ENCODE measurements around the gene NR1I2.

DNA sequence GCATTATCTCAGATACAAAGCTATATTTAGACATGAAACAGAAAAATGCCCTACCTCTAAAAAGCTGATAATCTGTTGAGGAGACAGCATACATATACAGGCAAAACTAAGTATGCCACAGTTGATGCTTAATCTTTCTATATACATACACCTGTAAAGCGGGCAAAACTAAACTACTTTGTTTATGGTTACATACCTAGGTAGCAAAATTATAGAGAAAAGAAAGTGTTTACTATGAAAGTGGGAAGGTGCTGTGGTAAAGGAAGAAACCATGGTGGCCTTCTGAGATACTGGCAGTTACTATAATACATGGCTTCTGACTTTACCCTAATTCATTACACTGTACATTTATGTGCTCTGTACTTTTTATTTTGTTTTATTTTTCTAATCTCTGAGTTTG lies 36.0 kb upstream of the NR1I2 start:
- no peak for TF ChIP-seq RAD21 (IDR thresholded peaks at IDR 0.05; ENCODE audit: low read depth)
- TF ChIP-seq, protein P1, sequence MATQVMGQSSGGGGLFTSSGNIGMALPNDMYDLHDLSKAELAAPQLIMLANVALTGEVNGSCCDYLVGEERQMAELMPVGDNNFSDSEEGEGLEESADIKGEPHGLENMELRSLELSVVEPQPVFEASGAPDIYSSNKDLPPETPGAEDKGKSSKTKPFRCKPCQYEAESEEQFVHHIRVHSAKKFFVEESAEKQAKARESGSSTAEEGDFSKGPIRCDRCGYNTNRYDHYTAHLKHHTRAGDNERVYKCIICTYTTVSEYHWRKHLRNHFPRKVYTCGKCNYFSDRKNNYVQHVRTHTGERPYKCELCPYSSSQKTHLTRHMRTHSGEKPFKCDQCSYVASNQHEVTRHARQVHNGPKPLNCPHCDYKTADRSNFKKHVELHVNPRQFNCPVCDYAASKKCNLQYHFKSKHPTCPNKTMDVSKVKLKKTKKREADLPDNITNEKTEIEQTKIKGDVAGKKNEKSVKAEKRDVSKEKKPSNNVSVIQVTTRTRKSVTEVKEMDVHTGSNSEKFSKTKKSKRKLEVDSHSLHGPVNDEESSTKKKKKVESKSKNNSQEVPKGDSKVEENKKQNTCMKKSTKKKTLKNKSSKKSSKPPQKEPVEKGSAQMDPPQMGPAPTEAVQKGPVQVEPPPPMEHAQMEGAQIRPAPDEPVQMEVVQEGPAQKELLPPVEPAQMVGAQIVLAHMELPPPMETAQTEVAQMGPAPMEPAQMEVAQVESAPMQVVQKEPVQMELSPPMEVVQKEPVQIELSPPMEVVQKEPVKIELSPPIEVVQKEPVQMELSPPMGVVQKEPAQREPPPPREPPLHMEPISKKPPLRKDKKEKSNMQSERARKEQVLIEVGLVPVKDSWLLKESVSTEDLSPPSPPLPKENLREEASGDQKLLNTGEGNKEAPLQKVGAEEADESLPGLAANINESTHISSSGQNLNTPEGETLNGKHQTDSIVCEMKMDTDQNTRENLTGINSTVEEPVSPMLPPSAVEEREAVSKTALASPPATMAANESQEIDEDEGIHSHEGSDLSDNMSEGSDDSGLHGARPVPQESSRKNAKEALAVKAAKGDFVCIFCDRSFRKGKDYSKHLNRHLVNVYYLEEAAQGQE (IDR thresholded peaks at IDR 0.05; ENCODE audit: low read depth), result no peak
- TF ChIP-seq TEAD4 (IDR thresholded peaks at IDR 0.05), result no peak
- TF ChIP-seq TCF12 (IDR thresholded peaks at IDR 0.05; ENCODE audit: low read depth), result no peak
- no peak for TF ChIP-seq TAF1 (IDR thresholded peaks at IDR 0.05; ENCODE audit: low read depth)
- no peak for TF ChIP-seq EP300 (IDR thresholded peaks at IDR 0.05; ENCODE audit: borderline replicate concordance)

Data from Ishikawa (cell line).